ENCODE data around the gene IQCN. TPM values are rescaled to one million over a fixed set of nuclear protein-coding genes. Genes with fewer than 3 reads are reported as not detected.
A peak's percentile ranks its signal among the peaks of the same experiment; 100 is the strongest.
"Not testable (repeated sequence)": the region's sequence is repeated elsewhere in the genome, so short reads cannot be mapped to it uniquely, and the experiment has no call there.

IQCN gene
- total and polyA plus RNA-seq, 5 donors from 2014 or later, result 0.03 to 26.5 (median 0.22) TPM; not detected in 1

GRCh38 chr19:18214779-18215433 is 59.3 kb downstream of the IQCN start:
- H3K27me3 Mint-ChIP-seq, result peaks cover 21% of the 10 kb centered on the region

GRCh38 chr19:18211683-18212082 is 62.6 kb downstream of the IQCN start:
- H3K4me1 Mint-ChIP-seq, result peaks cover 0 to 4% (median under 1%) of the 10 kb centered on the region in 4 donors
- no peak overlapping the region for H3K27ac ChIP-seq (ENCODE audit: insufficient read depth, low read length, poor library complexity, severe bottlenecking)
- no peaks in the 10 kb centered on the region for H3K9me3 Mint-ChIP-seq
- H3K36me3 Mint-ChIP-seq, result no peaks in the 10 kb centered on the region
- no peaks in the 10 kb centered on the region for H3K27me3 ChIP-seq (ENCODE audit: control insufficient read depth, insufficient read depth, low read length)
- DNase-seq (no peak), ATAC-seq (ENCODE audit: low read depth in 2 of 2) (no peak)
- H3K27ac Mint-ChIP-seq, result no peak overlapping the region
- no peak overlapping the region for H3K4me3 ChIP-seq (ENCODE audit: low read depth, low read length)
- no peak overlapping the region for H3K4me3 Mint-ChIP-seq
- peaks cover 23% of the 10 kb centered on the region for H3K27me3 Mint-ChIP-seq
- no peaks in the 10 kb centered on the region for H3K36me3 ChIP-seq (ENCODE audit: control insufficient read depth, insufficient read depth, low read length)
- no peaks in the 10 kb centered on the region for H3K4me1 ChIP-seq (ENCODE audit: control insufficient read depth, insufficient read depth, low read length, poor library complexity, severe bottlenecking)
- no peaks in the 10 kb centered on the region for H3K9me3 ChIP-seq (ENCODE audit: control insufficient read depth in 2 of 2, low read length in 2 of 2)

More at GRCh38 chr19:18214779-18215433, 59.3 kb downstream of the IQCN start:
- Histone ChIP-seq H3K4me3 (ENCODE audit: low read depth, low read length) (no peak overlapping the region), H3K36me3 (ENCODE audit: control insufficient read depth, insufficient read depth, low read length) (no peaks in the 10 kb centered on the region), H3K4me1 (ENCODE audit: control insufficient read depth, insufficient read depth, low read length, poor library complexity, severe bottlenecking) (no peaks in the 10 kb centered on the region), H3K27ac (ENCODE audit: insufficient read depth, low read length, poor library complexity, severe bottlenecking) (no peak overlapping the region), H3K27me3 (ENCODE audit: control insufficient read depth, insufficient read depth, low read length) (no peaks in the 10 kb centered on the region), H3K9me3 (ENCODE audit: control insufficient read depth in 2 of 2, low read length in 2 of 2) (no peaks in the 10 kb centered on the region)
- H3K27ac Mint-ChIP-seq, result peak overlapping the region in 1 of 3 donors; percentile 84
- no peaks in the 10 kb centered on the region for H3K36me3 Mint-ChIP-seq
- no peak overlapping the region for H3K4me3 Mint-ChIP-seq
- no peak for DNase-seq
- peaks cover 0 to 4% (median 0%) of the 10 kb centered on the region in 4 donors for H3K4me1 Mint-ChIP-seq
- H3K9me3 Mint-ChIP-seq, result no peaks in the 10 kb centered on the region
- peak in 1 of 2 donors; percentile 35 for ATAC-seq (ENCODE audit: low read depth in 2 of 2)

- not testable (repeated sequence) for H3K27ac ChIP-seq (ENCODE audit: insufficient read depth, low read length, poor library complexity, severe bottlenecking); H3K36me3 ChIP-seq (ENCODE audit: control insufficient read depth, insufficient read depth, low read length); ATAC-seq (ENCODE audit: low read depth in 2 of 2); H3K9me3 Mint-ChIP-seq; H3K4me1 Mint-ChIP-seq; H3K27me3 ChIP-seq (ENCODE audit: control insufficient read depth, insufficient read depth, low read length); H3K27ac Mint-ChIP-seq; DNase-seq; H3K4me3 ChIP-seq (ENCODE audit: low read depth, low read length); H3K9me3 ChIP-seq (ENCODE audit: control insufficient read depth in 2 of 2, low read length in 2 of 2); H3K36me3 Mint-ChIP-seq; H3K4me3 Mint-ChIP-seq; H3K4me1 ChIP-seq (ENCODE audit: control insufficient read depth, insufficient read depth, low read length, poor library complexity, severe bottlenecking)
- peaks cover 19% of the 10 kb centered on the region for H3K27me3 Mint-ChIP-seq
Measured at GRCh38 chr19:18209912-18210311, 64.3 kb downstream of the IQCN start.

- peak; percentile 32 to 50 (median 44) for DNase-seq
- no peak for ATAC-seq (ENCODE audit: low read depth in 2 of 2)
- Mint-ChIP-seq H3K4me3 (peak overlapping the region in 1 of 4 donors; percentile 21), H3K27ac (no peak overlapping the region), H3K36me3 (no peaks in the 10 kb centered on the region), H3K4me1 (peaks cover under 1 to 20% (median 7%) of the 10 kb centered on the region in 4 donors), H3K9me3 (no peaks in the 10 kb centered on the region), H3K27me3 (peaks cover 18% of the 10 kb centered on the region)
- Histone ChIP-seq H3K27me3 (ENCODE audit: control insufficient read depth, insufficient read depth, low read length) (no peaks in the 10 kb centered on the region), H3K27ac (ENCODE audit: insufficient read depth, low read length, poor library complexity, severe bottlenecking) (no peak overlapping the region), H3K4me1 (ENCODE audit: control insufficient read depth, insufficient read depth, low read length, poor library complexity, severe bottlenecking) (peaks cover 18% of the 10 kb centered on the region), H3K36me3 (ENCODE audit: control insufficient read depth, insufficient read depth, low read length) (no peaks in the 10 kb centered on the region), H3K9me3 (ENCODE audit: control insufficient read depth in 2 of 2, low read length in 2 of 2) (no peaks in the 10 kb centered on the region), H3K4me3 (ENCODE audit: low read depth, low read length) (no peak overlapping the region)
Measured at GRCh38 chr19:18208098-18208951, 65.9 kb downstream of the IQCN start.

Other genes with a start within 250 kb of the IQCN start
- gene IL12RB1, start 187.5 kb downstream of the IQCN start, total RNA-seq, result 60.4 TPM
- gene IL12RB1, start 187.5 kb downstream of the IQCN start, polyA plus RNA-seq, result 10 to 100 TPM; 34.9 to 53.2 (median 46.3) TPM
- gene MAST3, start 176.7 kb downstream of the IQCN start, total RNA-seq, result 45.9 TPM
- 1 to 10 TPM; 8.1 to 9.0 (median 8.6) TPM for gene MAST3, start 176.7 kb downstream of the IQCN start, polyA plus RNA-seq
- 9.4 TPM for gene PIK3R2, start 121.3 kb downstream of the IQCN start, total RNA-seq
- gene PIK3R2, start 121.3 kb downstream of the IQCN start, polyA plus RNA-seq, result 1 to 10 TPM in 2 of 4 donors, under 1 TPM in 2; 0.42 to 3.6 (median 2.0) TPM
- gene IFI30, start 100.6 kb downstream of the IQCN start, total RNA-seq, result 2.3 TPM
- gene IFI30, start 100.6 kb downstream of the IQCN start, polyA plus RNA-seq, result 10 to 100 TPM in 2 of 4 donors, 1 to 10 TPM in 2; 7.1 to 17.8 (median 9.7) TPM
- 5.5 TPM for gene MPV17L2, start 81.2 kb downstream of the IQCN start, total RNA-seq
- gene MPV17L2, start 81.2 kb downstream of the IQCN start, polyA plus RNA-seq, result 10 to 100 TPM; 11.3 to 20.8 (median 13.9) TPM
- 5.1 TPM for gene RAB3A, start 70.4 kb downstream of the IQCN start, total RNA-seq
- gene RAB3A, start 70.4 kb downstream of the IQCN start, polyA plus RNA-seq, result 1 to 10 TPM in 2 of 4 donors, under 1 TPM in 2; 0.87 to 1.6 (median 1.2) TPM
- gene PDE4C, start 48.0 kb downstream of the IQCN start, total RNA-seq, result not detected
- not detected for gene PDE4C, start 48.0 kb downstream of the IQCN start, polyA plus RNA-seq
- gene JUND, start 7.2 kb upstream of the IQCN start, total RNA-seq, result 1,564 TPM
- gene JUND, start 7.2 kb upstream of the IQCN start, polyA plus RNA-seq, result 10 to 100 TPM; 30.7 to 85.9 (median 58.8) TPM
- 45.6 TPM for gene LSM4, start 48.6 kb upstream of the IQCN start, total RNA-seq
- 100 to 1,000 TPM; 101 to 118 (median 116) TPM for gene LSM4, start 48.6 kb upstream of the IQCN start, polyA plus RNA-seq
- 39.4 TPM for gene PGPEP1, start 66.1 kb upstream of the IQCN start, total RNA-seq
- 1 to 10 TPM; 6.7 to 8.7 (median 8.2) TPM for gene PGPEP1, start 66.1 kb upstream of the IQCN start, polyA plus RNA-seq
- not detected for gene GDF15, start 111.7 kb upstream of the IQCN start, total RNA-seq
- not detected for gene GDF15, start 111.7 kb upstream of the IQCN start, polyA plus RNA-seq
- gene LRRC25, start 123.2 kb upstream of the IQCN start, total RNA-seq, result not detected
- under 1 TPM in 3 of 4 donors, not detected in 1; 0.09 to 0.79 (median 0.25) TPM for gene LRRC25, start 123.2 kb upstream of the IQCN start, polyA plus RNA-seq
- 97.9 TPM for gene SSBP4, start 144.9 kb upstream of the IQCN start, total RNA-seq
- 10 to 100 TPM; 47.3 to 84.0 (median 65.6) TPM for gene SSBP4, start 144.9 kb upstream of the IQCN start, polyA plus RNA-seq
- gene ISYNA1, start 163.7 kb upstream of the IQCN start, total RNA-seq, result 26.2 TPM
- 10 to 100 TPM; 11.3 to 26.0 (median 21.4) TPM for gene ISYNA1, start 163.7 kb upstream of the IQCN start, polyA plus RNA-seq
- 53.6 TPM for gene ELL, start 247.6 kb upstream of the IQCN start, total RNA-seq
- 10 to 100 TPM in 1 of 4 donors, 1 to 10 TPM in 3; 7.7 to 11.8 (median 9.7) TPM for gene ELL, start 247.6 kb upstream of the IQCN start, polyA plus RNA-seq

Data from CD4-positive, CD25-positive, alpha-beta regulatory T cell (primary cell).